IMR-90 (cell line): ENCODE measurements around the gene IL1RAPL1.

Experiments
- FOS ChIP-seq: fragments of 150-350 bp; IDR thresholded peaks from 2 replicates; pipeline ENCODE4 v1.6.1; 2016; ENCODE audit warnings: low read depth, low read length
- POLR2A ChIP-seq: IDR thresholded peaks from 2 replicates; pipeline ENCODE4 v1.6.1; 2012; ENCODE audit warnings: mild to moderate bottlenecking, low read depth, low read length
- RCOR1 ChIP-seq: IDR thresholded peaks from 2 replicates; pipeline ENCODE4 v1.6.1; 2012; ENCODE audit warnings: mild to moderate bottlenecking, low read length, improper control_type of control experiment; ENCODE audit not compliant: insufficient replicate concordance
- SMC3 ChIP-seq: fragments of 150-350 bp; IDR thresholded peaks from 2 replicates; pipeline ENCODE4 v1.6.1; 2016; ENCODE audit warnings: low read depth, mild to moderate bottlenecking, antibody characterized with exemption, low read length, moderate library complexity
- USF2 ChIP-seq: fragments of 150-350 bp; IDR thresholded peaks from 2 replicates; pipeline ENCODE4 v1.6.1; 2017; ENCODE audit warnings: mild to moderate bottlenecking, antibody characterized with exemption, low read length, low read depth

GRCh38 chrX:29470030-29470429 lies 882.8 kb downstream of the IL1RAPL1 start:
- TF ChIP-seq FOS (no peak), POLR2A (no peak), USF2 (no peak), SMC3 (no peak), RCOR1 (no peak)
